GM12892 (cell line): ENCODE measurements around the gene FXYD6.

ENCODE experiments used
- POLR2AphosphoS5 ChIP-seq: IDR thresholded peaks from 2 replicates; pipeline ENCODE4 v1.6.1; 2011; ENCODE audit warnings: low read depth, low read length, control low read depth
- TAF1 ChIP-seq: IDR thresholded peaks from 2 replicates; pipeline ENCODE4 v1.6.1; 2011; ENCODE audit warnings: low read depth, mild to moderate bottlenecking, control low read depth, low read length, borderline replicate concordance

- TF ChIP-seq POLR2AphosphoS5 (no peak; the same call in 1 of the 2 replicates), TAF1 (peak; percentile 54; the same call in 1 of the 2 replicates)
Measured at GRCh38 chr11:117815262-117815803, 61.1 kb downstream of the FXYD6 start.
